D721Med (cell line): Measurements from ENCODE around the gene FAM20C.

Experiments
- DNase-seq: peaks from one replicate; pipeline ENCODE4 v3.0.0; 2011; ENCODE audit warnings: low spot score; ENCODE audit not compliant: insufficient read length
- FAIRE-seq: peaks from 2 replicates; lab custom pipeline; 2011; peaks lifted over from hg19 to GRCh38; lab: Jason Lieb, UNC
- TF ChIP-seq, protein P1 (sequence below): IDR thresholded peaks from 2 replicates; pipeline ENCODE4 v1.5.1; 2012; ENCODE audit warnings: mild to moderate bottlenecking, control low read depth; ENCODE audit not compliant: insufficient read depth; ENCODE audit errors: missing control alignments

FAM20C gene

DNA sequence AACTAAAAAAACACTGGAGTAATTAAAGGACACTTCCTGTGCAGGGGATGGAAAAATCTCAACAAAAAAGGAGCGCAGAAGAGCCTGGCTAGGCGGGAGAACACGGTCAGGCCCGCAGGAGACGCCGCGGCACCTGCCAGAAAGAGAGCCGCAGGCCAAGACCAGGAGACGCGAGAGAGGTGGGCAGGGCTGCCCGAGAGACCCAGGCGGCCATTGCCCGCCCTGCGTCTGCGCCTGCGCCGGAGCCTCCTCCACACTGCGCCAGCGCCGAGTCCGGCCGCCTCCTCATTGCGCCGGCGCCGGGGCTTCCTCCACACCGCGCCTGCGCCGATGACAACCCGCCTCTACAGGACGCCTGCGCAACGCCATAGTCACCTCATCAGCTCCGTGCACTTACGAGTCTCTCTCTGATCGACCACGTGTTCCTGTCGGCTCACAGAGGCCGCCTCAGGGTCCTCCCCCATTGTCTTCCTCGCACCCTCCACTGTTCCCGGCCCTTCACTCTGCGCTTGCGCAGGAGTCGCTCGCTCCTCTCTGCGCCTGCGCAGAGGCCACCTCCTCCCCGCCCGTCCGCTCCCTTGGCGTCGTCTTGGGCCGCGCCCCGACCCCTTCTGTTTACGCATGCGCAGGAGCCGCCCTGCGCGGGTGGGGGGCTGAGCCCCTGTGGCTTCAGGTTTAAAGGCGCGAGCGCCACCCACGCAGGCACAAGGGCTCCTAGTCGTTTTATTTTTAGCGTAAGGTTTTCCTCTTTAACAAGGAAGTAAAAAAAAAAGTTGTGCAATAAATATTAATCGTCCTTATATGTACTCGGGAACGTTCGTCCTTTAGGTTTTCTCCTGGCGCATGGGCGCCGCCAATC lies 43.2 kb upstream of the FAM20C start:
- FAIRE-seq (no peak), DNase-seq (peak; percentile 75)
- TF ChIP-seq, protein P1, sequence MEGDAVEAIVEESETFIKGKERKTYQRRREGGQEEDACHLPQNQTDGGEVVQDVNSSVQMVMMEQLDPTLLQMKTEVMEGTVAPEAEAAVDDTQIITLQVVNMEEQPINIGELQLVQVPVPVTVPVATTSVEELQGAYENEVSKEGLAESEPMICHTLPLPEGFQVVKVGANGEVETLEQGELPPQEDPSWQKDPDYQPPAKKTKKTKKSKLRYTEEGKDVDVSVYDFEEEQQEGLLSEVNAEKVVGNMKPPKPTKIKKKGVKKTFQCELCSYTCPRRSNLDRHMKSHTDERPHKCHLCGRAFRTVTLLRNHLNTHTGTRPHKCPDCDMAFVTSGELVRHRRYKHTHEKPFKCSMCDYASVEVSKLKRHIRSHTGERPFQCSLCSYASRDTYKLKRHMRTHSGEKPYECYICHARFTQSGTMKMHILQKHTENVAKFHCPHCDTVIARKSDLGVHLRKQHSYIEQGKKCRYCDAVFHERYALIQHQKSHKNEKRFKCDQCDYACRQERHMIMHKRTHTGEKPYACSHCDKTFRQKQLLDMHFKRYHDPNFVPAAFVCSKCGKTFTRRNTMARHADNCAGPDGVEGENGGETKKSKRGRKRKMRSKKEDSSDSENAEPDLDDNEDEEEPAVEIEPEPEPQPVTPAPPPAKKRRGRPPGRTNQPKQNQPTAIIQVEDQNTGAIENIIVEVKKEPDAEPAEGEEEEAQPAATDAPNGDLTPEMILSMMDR, result no peak

DNA sequence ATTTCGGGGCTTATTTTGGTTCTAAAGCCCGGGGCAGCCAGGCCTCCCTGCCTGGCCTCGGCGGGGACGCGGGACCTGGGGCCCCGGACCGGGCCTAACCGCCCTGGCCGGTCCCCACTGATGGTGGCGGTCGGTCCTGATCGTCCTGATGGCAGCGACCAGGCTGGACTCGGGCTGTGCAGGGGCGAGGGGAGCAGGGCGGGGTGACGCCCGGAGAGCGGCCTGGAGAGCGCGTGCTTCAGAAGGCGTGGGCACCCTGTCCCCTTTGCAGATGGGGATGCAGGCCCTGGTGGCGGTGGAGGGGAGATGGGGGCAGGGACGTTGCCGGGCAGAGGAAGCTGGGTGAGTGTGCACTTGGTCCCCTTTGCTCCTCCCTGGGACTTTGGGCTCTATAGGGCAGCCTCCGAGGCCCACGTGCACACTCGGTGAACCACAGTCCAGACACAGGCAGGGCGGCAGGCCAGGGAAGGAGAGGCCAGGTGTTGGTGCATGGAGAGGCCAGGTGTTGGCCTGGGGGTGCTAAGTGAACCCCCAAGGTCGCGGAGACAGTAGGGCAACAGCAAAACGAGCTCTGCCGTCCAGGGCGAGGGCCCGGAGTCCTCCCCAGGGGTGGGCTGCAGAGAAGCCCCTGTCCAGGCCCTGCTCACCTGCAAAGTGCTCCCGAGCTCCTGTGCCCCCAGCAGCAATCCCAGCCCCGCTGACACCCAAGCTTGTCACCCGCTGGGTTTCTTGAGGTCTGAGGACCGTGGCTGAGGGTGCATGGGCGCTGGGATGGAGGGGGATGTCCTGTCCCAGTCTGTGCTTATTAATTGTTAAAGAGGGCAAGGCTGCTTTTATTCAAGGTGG lies 42.4 kb upstream of the FAM20C start:
- no peak for DNase-seq
- no peak for FAIRE-seq

DNA sequence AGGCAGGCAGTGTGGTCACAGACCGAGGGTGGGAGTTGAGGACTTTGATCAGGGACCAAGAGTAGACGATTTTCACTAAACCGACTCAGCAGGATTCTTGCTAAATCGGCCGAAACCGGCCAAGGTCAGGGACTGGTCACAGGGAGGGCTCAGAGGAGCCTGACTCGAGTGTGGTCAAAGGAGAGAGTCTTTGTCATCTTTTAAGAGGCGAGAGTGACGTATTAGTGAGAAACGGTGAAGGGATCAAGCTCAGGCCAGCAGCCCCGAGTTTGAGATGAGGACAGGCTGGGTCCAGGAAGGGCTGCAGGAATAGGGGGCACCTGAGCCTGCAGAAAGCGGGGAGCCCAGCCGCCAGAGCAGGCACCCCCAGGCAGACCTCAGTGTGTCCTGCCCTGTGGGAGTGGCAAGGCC lies 41.6 kb upstream of the FAM20C start:
- FAIRE-seq, result no peak
- DNase-seq, result no peak
- TF ChIP-seq, protein P1, result no peak

More for the DNA sequence above, 42.4 kb upstream of the FAM20C start:
- TF ChIP-seq, protein P1, result no peak

DNA sequence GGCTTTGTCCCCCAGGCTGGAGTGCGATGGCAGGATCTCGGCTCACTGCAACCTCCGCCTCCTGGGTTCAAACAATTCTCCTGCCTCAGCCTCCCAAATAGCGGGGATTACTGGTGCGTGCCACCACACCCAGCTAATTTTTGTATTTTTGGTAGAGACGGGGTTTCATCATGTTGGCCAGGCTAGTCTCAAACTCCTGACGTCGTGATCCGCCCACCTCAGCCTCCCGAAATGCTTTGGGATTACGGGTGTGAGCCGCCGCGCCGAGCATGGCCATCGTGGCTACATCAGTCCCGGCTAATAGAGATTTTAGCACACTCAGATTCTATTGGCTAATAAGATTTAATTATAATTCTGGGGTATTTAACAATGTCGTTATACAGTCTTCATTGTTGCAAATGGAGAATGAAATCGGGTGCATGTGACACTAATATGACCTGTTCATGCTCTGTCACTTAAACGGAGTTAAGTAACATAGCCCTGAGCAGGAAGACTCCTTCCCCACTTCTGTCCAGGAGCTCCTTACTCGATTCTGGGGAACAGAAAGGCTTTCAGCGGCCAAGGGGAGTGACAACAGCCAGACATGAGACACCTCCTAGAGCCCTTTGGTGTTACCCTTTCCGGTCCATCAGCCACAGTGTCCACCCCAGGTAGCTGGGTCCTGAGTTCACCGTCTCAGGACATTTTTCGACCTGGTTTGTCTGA lies 40.9 kb upstream of the FAM20C start:
- TF ChIP-seq, protein P1, result no peak
- no peak for FAIRE-seq
- DNase-seq, result no peak

DNA sequence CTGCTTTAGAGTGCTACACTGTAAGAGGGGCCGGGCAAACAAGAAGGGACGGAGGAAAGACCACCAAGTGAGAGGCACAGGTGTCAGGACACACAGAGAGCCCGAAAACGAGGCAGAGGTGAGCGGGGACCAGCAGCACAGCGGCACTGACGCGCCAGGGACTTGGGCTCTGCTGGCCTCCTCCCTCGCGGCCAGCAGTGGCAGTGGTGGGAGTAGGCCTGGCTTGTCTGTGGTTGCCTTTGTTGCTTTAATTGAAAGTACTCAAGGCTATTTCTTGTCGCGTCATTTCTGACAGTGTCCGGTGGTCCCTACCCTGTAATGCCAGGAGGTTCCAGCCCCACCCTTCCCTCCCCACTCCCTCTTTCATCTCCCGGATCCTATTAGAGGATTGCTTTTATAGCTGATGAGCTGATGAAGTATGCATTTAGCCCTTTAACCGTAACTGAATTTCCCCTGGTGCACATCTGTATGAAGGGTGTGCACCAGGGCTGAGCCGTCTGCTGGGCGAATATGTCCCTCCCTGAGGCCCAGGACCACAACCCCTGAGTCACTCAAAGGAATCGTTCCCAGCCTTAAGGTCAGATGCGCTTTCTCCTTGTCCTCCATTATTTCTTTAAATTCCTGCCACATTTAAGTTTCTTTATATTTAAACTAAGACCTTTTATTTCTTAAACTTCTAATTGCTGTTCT lies 39.5 kb upstream of the FAM20C start:
- no peak for DNase-seq
- FAIRE-seq, result no peak
- TF ChIP-seq, protein P1, result no peak

DNA sequence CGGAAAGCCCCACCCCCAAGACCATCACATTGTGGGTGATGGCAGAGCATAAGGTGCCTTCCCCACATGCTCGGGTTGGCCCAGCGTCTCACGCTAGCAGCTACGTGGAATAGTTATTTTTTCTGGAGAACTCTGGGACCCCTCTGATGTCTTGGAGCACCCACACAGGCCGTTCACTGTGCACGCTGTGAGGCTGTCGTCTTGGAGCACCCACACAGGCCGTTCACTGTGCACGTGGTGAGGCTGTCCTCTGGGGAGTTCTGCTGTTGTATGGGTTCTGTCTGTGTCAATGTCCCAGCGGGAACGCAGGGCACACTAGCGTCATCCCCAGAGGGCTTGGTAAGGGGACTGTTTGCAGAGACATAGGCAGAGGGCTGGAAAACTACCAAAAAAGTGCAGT lies 38.8 kb upstream of the FAM20C start:
- TF ChIP-seq, protein P1, result no peak
- no peak for DNase-seq
- no peak for FAIRE-seq
